ENCODE measurements around the gene PAK6.

DNA sequence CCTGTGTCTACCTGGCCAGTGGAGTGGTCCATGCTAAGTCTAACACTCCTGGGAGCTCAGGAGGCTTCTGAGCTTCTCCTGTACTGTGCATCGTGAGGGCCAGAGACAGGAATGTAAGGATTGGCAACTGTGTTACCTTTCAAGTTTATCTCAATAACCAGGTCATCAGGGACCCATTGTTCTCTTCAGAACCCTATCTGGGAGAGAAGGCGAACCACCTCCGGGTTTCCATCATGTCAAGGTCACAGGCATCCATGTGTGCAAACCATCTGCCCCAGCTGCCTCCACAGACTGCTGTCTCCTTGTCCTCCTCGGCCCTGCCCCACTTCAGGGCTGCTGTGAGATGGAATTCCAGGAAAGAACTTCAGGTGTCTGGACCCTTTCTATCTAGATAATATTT is 38.1 kb downstream of the PAK6 start:
- TF ChIP-seq, protein P1, sequence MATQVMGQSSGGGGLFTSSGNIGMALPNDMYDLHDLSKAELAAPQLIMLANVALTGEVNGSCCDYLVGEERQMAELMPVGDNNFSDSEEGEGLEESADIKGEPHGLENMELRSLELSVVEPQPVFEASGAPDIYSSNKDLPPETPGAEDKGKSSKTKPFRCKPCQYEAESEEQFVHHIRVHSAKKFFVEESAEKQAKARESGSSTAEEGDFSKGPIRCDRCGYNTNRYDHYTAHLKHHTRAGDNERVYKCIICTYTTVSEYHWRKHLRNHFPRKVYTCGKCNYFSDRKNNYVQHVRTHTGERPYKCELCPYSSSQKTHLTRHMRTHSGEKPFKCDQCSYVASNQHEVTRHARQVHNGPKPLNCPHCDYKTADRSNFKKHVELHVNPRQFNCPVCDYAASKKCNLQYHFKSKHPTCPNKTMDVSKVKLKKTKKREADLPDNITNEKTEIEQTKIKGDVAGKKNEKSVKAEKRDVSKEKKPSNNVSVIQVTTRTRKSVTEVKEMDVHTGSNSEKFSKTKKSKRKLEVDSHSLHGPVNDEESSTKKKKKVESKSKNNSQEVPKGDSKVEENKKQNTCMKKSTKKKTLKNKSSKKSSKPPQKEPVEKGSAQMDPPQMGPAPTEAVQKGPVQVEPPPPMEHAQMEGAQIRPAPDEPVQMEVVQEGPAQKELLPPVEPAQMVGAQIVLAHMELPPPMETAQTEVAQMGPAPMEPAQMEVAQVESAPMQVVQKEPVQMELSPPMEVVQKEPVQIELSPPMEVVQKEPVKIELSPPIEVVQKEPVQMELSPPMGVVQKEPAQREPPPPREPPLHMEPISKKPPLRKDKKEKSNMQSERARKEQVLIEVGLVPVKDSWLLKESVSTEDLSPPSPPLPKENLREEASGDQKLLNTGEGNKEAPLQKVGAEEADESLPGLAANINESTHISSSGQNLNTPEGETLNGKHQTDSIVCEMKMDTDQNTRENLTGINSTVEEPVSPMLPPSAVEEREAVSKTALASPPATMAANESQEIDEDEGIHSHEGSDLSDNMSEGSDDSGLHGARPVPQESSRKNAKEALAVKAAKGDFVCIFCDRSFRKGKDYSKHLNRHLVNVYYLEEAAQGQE (IDR thresholded peaks at IDR 0.05; ENCODE audit: insufficient replicate concordance, low read depth): no peak
- TF ChIP-seq, protein P2, sequence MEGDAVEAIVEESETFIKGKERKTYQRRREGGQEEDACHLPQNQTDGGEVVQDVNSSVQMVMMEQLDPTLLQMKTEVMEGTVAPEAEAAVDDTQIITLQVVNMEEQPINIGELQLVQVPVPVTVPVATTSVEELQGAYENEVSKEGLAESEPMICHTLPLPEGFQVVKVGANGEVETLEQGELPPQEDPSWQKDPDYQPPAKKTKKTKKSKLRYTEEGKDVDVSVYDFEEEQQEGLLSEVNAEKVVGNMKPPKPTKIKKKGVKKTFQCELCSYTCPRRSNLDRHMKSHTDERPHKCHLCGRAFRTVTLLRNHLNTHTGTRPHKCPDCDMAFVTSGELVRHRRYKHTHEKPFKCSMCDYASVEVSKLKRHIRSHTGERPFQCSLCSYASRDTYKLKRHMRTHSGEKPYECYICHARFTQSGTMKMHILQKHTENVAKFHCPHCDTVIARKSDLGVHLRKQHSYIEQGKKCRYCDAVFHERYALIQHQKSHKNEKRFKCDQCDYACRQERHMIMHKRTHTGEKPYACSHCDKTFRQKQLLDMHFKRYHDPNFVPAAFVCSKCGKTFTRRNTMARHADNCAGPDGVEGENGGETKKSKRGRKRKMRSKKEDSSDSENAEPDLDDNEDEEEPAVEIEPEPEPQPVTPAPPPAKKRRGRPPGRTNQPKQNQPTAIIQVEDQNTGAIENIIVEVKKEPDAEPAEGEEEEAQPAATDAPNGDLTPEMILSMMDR (IDR thresholded peaks at IDR 0.05; ENCODE audit: insufficient read depth, low read length): no peak
- TF ChIP-seq POLR2AphosphoS5 (IDR thresholded peaks at IDR 0.05; ENCODE audit: low read depth) (no peak), SPI1 (IDR thresholded peaks at IDR 0.05; ENCODE audit: borderline replicate concordance, low read depth) (no peak), GABPA (IDR thresholded peaks at IDR 0.05; ENCODE audit: low read depth) (no peak)

Data from HL-60 (cell line).